HG03103 (cell line): ENCODE results near the gene RAPGEF3.
A peak's percentile ranks its signal among the peaks of the same experiment; 100 is the strongest.

ENCODE experiments used
- ATAC-seq: cut with Tn5 transposase; IDR thresholded peaks from one replicate; pipeline ENCODE4 v1.9.1; 2021; ENCODE audit warnings: low read depth; ENCODE audit not compliant: unreplicated experiment

The RAPGEF3 gene

GRCh38 chr12:47757840-47758583, 668 bp downstream of the RAPGEF3 start:
- no peak for ATAC-seq

- ATAC-seq, result no peak
Observed at GRCh38 chr12:47757364-47757839, 1.3 kb downstream of the RAPGEF3 start.

GRCh38 chr12:47755655-47756562, 2.8 kb downstream of the RAPGEF3 start:
- ATAC-seq, result peak; percentile 55

GRCh38 chr12:47754881-47755280, 3.8 kb downstream of the RAPGEF3 start:
- peak; percentile 18 for ATAC-seq

- no peak for ATAC-seq
Observed at GRCh38 chr12:47754126-47754525, 4.6 kb downstream of the RAPGEF3 start.

GRCh38 chr12:47753021-47754001, 5.4 kb downstream of the RAPGEF3 start:
- ATAC-seq, result no peak

- ATAC-seq, result no peak
Observed at GRCh38 chr12:47752552-47752951, 6.1 kb downstream of the RAPGEF3 start.

- no peak for ATAC-seq
Observed at GRCh38 chr12:47752121-47752520, 6.6 kb downstream of the RAPGEF3 start.

- no peak for ATAC-seq
Observed at GRCh38 chr12:47751561-47751960, 7.1 kb downstream of the RAPGEF3 start.

- no peak for ATAC-seq
Observed at GRCh38 chr12:47750916-47751470, 7.7 kb downstream of the RAPGEF3 start.

GRCh38 chr12:47750229-47750798, 8.4 kb downstream of the RAPGEF3 start:
- ATAC-seq, result no peak

- no peak for ATAC-seq
Observed at GRCh38 chr12:47748899-47749298, 9.8 kb downstream of the RAPGEF3 start.

- no peak for ATAC-seq
Observed at GRCh38 chr12:47748507-47748828, 10.2 kb downstream of the RAPGEF3 start.

GRCh38 chr12:47747596-47748506, 10.8 kb downstream of the RAPGEF3 start:
- no peak for ATAC-seq

GRCh38 chr12:47747126-47747525, 11.6 kb downstream of the RAPGEF3 start:
- no peak for ATAC-seq

GRCh38 chr12:47746523-47746922, 12.2 kb downstream of the RAPGEF3 start:
- ATAC-seq, result no peak

GRCh38 chr12:47746073-47746472, 12.6 kb downstream of the RAPGEF3 start:
- no peak for ATAC-seq

GRCh38 chr12:47745485-47746041, 13.1 kb downstream of the RAPGEF3 start:
- no peak for ATAC-seq
